ENCODE measurements around the gene PANK2.
"Not testable (repeated sequence)": the region's sequence is repeated elsewhere in the genome, so short reads cannot be mapped to it uniquely, and the experiment has no call there.

Gene PANK2

DNA sequence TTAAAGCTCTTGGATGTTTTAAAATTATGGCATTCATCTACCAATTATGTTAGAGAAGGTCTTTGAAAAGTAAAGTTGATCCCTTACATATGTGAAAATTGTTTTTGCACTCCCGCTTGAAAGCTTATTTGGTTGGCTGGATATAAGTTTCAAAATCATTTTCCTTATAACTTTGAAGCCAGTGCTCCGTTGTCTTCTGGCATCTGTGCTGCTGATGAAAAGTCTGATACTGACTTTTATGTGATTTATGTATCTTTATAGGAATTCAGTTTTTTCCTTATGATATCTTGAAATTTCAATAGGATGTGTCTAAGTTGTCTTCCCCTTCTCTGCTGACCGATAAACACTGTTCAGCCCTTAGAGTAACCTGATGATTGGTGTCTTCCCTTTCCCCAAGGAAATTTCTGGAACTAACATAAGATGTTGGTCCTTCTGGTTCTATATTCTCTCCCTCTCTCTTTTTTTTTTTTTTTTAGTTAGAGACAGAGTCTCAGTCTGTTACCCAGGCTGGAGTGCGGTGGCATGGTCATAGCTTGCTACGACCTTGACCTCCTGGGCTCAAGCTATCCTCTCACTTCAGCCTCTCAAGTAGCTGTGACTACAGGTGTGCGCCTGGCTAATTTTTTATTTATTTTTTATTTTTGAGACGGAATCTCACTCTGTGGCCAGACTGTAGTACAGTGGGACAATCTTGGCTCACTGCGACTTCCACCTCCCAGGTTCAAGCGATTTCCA lies 12.7 kb downstream of the PANK2 start:
- DNase-seq = no peak

GRCh38 chr20:3902446-3902845 lies 13.3 kb downstream of the PANK2 start:
- DNase-seq = no peak

GRCh38 chr20:3904224-3904623 lies 15.0 kb downstream of the PANK2 start:
- no peak for DNase-seq

DNA sequence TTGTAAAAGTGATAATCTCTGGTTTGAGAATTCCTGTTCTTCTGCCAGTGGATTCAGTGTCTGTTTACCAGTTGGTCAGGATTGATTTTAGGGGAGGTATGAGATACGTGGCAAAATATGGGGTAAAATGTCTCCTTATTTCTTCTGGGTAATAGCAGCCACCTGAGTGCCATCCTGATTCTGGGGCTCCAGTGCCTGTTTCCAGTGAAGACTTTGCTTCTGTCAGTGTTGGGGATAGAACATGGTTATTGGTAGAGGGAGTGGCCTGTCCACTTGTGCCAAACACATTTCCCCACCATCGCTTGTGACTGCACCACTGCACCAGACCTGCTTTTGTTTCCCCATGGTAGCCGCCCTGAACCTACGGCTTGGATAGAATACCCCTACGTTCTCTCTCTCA lies 15.7 kb downstream of the PANK2 start:
- DNase-seq = no peak

GRCh38 chr20:3906744-3907721 lies 17.8 kb downstream of the PANK2 start:
- DNase-seq = not testable (repeated sequence)

- DNase-seq = no peak
These were observed 19.5 kb downstream of the PANK2 start for GRCh38 chr20:3908667-3909066.

GRCh38 chr20:3909952-3910366 lies 20.8 kb downstream of the PANK2 start:
- DNase-seq = no peak

DNA sequence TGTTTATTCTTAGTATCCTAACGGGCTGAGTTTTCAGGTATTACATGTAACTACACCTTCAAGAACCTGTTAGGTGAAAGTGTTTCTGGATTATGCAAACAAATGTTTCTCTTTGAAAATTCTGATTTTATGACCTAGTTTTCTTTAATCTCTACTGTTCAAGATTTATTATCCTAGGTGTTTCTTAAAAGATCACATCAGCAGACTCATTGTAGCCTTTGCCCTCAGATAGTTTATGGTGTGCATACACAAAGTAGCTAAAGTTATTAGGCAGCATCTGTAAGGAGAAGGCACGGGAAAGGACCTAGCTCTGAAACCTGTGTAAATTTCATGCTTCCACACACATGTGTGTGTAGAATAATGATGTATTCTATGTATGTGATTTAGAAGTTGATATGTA lies 21.7 kb downstream of the PANK2 start:
- no peak for DNase-seq

DNA sequence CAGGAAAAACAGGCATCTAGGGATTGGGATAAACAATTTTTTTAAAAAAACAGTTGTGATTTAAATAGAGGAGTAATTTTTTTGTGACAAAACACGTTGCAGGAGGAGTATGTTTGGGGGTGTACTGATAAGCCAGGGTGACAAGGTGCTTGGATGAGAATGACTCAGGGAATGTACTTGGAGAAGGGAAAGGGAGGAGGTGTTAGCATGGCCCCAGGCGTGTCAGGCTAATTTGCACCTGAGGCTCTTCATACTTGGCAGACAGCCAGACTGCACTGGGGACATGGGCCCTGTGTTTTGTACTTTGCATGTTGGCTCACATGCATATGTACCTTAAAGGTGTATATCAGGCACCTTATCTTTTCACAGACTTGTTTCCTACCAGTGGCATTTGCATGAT lies 22.8 kb downstream of the PANK2 start:
- DNase-seq = no peak

DNA sequence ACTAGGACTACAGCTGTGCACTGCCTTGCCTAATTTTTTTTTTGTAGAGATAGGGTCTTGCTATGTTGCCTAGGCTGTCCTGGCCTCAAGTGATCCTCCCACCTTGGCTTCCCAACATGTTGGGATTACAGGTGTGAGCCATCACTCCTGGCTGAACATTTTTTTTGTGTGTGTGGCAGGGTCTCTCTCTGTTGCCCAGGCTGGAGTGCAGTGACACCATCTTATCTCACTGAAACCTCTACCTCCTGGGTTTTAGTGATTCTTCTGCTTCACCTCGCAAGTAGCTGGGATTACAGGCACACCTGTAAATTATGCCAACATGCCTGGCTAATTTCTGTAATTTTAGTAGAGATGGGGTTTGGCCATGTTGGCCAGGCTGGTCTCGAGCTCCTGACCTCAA lies 25.3 kb downstream of the PANK2 start:
- no peak for DNase-seq

DNA sequence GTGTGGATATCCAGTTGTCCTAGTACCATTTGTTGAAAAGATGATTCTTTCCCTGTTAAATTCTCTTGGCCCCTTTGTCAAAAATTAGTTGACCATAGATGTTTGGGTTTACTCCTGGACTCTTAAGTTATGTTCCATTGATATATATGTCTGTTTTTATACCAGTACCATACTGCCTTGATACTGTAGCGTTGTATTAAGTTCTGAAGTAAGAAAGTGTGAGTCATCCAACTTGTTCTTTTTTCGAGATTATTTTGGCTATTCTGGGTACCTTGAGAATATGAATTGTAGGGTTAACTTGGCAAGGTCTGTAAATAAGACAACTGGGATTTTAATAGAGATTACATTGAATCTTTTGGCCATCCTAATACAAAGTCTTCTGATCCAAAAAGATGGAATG lies 26.5 kb downstream of the PANK2 start:
- no peak for DNase-seq

DNA sequence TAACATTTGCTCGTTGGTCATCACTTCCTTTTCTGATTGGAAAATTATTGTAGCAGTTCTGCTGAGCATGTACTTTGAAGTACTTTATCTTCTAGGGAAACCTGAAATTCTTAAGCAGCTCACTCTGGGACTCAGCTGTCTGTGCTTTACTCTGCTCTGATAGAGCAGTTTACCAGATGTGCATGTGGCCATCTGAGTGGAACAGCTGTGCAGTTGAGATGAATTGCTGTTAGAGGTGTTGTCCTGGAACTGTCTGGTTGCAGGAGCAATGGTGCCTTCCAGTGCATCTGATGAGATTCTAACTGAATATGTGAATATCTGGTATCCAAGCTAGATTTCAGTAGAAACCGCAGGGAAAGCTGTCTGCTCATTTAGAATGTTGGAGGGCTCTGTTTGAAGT lies 27.2 kb downstream of the PANK2 start:
- DNase-seq = no peak

DNA sequence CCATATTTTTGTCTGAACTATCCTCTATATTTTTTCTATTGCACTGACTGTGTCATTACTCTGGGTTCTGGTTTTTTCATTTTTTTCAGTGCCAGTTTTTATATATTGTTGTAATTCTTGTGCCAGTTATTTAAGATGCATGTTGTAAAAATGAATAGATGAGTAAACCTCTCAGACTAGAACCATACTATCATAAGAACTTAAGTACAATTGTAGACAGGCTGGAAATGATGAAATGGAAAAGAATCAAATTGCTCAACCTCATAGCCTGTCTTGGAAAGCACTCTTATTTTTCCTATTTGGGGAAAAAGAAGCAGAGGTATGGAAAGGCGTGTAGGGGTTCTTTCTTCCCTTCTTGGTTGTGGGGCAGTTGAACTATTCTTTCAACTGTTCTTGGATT lies 30.2 kb downstream of the PANK2 start:
- DNase-seq = no peak

GRCh38 chr20:3922223-3922982 lies 33.2 kb downstream of the PANK2 start:
- DNase-seq = no peak

DNA sequence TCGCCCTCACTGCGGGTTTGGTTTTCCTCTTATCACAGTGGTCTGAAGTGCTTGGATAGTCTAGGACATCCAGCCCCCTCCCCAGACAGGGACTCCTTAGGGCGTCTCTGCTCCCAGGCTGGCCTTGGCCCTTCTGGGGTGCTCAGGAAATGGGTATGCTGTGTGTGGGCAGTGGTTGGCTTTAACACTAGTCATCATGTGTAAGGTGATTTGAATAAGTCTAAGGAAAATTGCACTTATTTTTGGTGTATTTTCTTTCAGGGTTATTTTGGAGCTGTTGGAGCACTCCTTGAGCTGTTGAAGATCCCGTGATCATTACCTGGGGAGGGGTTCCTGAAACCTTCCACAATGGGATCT lies 33.8 kb downstream of the PANK2 start:
- no peak for DNase-seq

- DNase-seq = no peak
These were observed 34.6 kb downstream of the PANK2 start for GRCh38 chr20:3923818-3924217.

- no peak for DNase-seq
These were observed 35.3 kb downstream of the PANK2 start for GRCh38 chr20:3924304-3925112.

- DNase-seq = no peak
These were observed 36.0 kb downstream of the PANK2 start for GRCh38 chr20:3925113-3925695.

DNA sequence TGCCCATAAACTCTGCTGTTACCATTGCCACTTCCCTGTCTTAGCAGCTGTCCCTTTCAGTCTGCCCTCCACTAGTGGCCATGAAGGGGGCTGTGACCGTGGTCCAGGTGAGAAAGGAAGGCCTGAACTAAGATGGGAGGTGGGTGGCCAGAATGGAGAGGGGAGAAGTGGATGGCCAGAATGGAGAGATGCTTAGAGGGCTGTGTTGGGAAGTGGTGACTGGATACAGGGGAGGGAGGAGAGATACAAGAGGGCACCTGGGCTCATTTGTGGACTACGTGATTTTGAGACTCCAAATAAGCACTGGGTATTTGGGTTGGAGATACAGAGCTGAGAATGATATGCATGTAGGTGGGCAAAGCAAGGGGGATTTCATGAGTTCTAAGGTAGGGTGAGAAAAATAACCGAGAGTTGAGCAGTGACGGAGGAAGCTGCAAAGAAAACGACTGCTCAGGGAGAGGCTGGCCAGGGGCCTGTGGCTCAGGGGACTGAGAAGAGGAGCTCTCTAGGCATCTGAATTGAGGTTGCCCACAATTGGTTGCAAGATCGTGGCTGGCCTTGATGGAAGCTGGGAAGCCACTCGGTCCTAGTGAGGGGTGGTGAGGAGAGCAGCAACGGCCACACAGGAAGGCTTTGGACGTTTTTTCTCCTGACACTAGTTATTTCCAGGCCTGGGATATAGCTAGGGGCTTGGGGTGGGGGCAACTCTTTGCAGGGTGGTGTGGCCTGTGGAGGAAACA lies 36.9 kb downstream of the PANK2 start:
- no peak for DNase-seq

GRCh38 chr20:3927486-3928291 lies 38.5 kb downstream of the PANK2 start:
- no peak for DNase-seq

GRCh38 chr20:3929713-3930060 lies 40.5 kb downstream of the PANK2 start:
- no peak for DNase-seq

Measured in activated naive CD4-positive, alpha-beta T cell (primary cell).